Endodermal cell (in vitro differentiated cells): Measurements from ENCODE around the gene GPR162. TPM values are rescaled to one million over a fixed set of nuclear protein-coding genes. Genes with fewer than 3 reads are reported as not detected.
"Not testable (repeated sequence)": the region's sequence is repeated elsewhere in the genome, so short reads cannot be mapped to it uniquely, and the experiment has no call there.

Experiments used
- DNase-seq: peaks from one replicate; pipeline ENCODE4 v3.0.0-alpha.2; 2017
- H3K27ac ChIP-seq: 2 replicates; pipeline ENCODE4 v1.5.1; 2013; ENCODE audit warnings: mild to moderate bottlenecking, low read depth, low read length, moderate library complexity
- H3K27me3 ChIP-seq: 2 replicates; pipeline ENCODE4 v1.6.1; 2013; ENCODE audit warnings: mild to moderate bottlenecking, low read length, moderate library complexity; ENCODE audit not compliant: insufficient read depth, control insufficient read depth, poor library complexity, severe bottlenecking
- H3K36me3 ChIP-seq: 2 replicates; pipeline ENCODE4 v1.7.0; 2013; ENCODE audit warnings: mild to moderate bottlenecking, low read length, moderate library complexity; ENCODE audit not compliant: control insufficient read depth, insufficient read depth
- H3K4me1 ChIP-seq: one replicate; pipeline ENCODE4 v1.7.0; 2013; ENCODE audit warnings: low read length; ENCODE audit not compliant: control insufficient read depth, insufficient read depth
- H3K4me3 ChIP-seq: 2 replicates; pipeline ENCODE4 v1.5.1; 2013; ENCODE audit warnings: mild to moderate bottlenecking, low read length, moderate library complexity
- H3K9ac ChIP-seq: 2 replicates; pipeline ENCODE4 v1.6.1; 2013; ENCODE audit warnings: mild to moderate bottlenecking, low read length, moderate library complexity; ENCODE audit not compliant: poor library complexity, severe bottlenecking; ENCODE audit errors: extremely low read depth
- H3K9me3 ChIP-seq: 2 replicates; pipeline ENCODE4 v1.6.1; 2013; ENCODE audit warnings: mild to moderate bottlenecking, low read length, moderate library complexity; ENCODE audit not compliant: control insufficient read depth
- H3K27ac Mint-ChIP-seq: 2 replicates; pipeline ENCODE4 v1.8.0; 2020; ENCODE audit warnings: mixed read lengths
- H3K27me3 Mint-ChIP-seq: 2 replicates; pipeline ENCODE4 v1.8.0; 2021; ENCODE audit warnings: mild to moderate bottlenecking, mixed read lengths; ENCODE audit not compliant: insufficient read depth
- H3K36me3 Mint-ChIP-seq: 2 replicates; pipeline ENCODE4 v1.8.0; 2020; ENCODE audit warnings: low read depth, mixed read lengths
- H3K4me1 Mint-ChIP-seq: 2 replicates; pipeline ENCODE4 v1.8.0; 2020; ENCODE audit warnings: mixed read lengths
- H3K4me3 Mint-ChIP-seq: 2 replicates; pipeline ENCODE4 v1.8.0; 2020; ENCODE audit warnings: mild to moderate bottlenecking, moderate library complexity, mixed read lengths
- H3K9me3 Mint-ChIP-seq: 2 replicates; pipeline ENCODE4 v1.8.0; 2020; ENCODE audit warnings: mild to moderate bottlenecking, mixed read lengths
- CTCF ChIP-seq: fragments of 200-600 bp; sonication (generic); conservative IDR thresholded peaks from 2 replicates; pipeline ENCODE4 v1.5.0; 2021; ENCODE audit warnings: antibody characterized with exemption, mild to moderate bottlenecking
- WGBS, 2 experiments: methylation state at CpG; one replicate each; pipeline versions ENCODE4 v1.1.5 to v1.1.7; 2013; ENCODE audit warnings: missing lambda C conversion rate in 2 of 2, mixed read lengths in 1 of 2; ENCODE audit not compliant: insufficient coverage in 1 of 2, insufficient read length in 1 of 2; 5-methylcytosine and 5-hydroxymethylcytosine counted together
- total RNA-seq, 2 donors: library from RNA; stranded (reverse); fragmentation: NEBNext Ultra II Directional in 1 of 2; extraction: Animal tissue kit (Norgen Biotek cat#: 25700) in 1 of 2; gene quantifications; 2 replicates in 1 of 2; 3 replicates in 1 of 2; pipeline ENCODE4 v1.2.1, GENCODE V29; 2021

Gene GPR162
- total RNA-seq, 2 donors from 2014 or later = 14.7 to 15.0 TPM

GRCh38 chr12:6868211-6869048 is 46.8 kb downstream of the GPR162 start:
- no peak for TF ChIP-seq CTCF
- H3K9ac ChIP-seq = peak overlapping the region; percentile 77
- Mint-ChIP-seq H3K36me3 (peaks cover 61% of the 10 kb centered on the region), H3K27ac (peak overlapping the region; percentile 93), H3K27me3 (no peaks in the 10 kb centered on the region), H3K9me3 (no peaks in the 10 kb centered on the region), H3K4me1 (peaks cover 57% of the 10 kb centered on the region), H3K4me3 (peak overlapping the region; percentile 95)
- H3K27me3 ChIP-seq = no peaks in the 10 kb centered on the region
- peaks cover 45% of the 10 kb centered on the region for H3K36me3 ChIP-seq
- peak overlapping the region; percentile 47 for H3K27ac ChIP-seq
- peaks cover 8% of the 10 kb centered on the region for H3K4me1 ChIP-seq
- peak; percentile 65 for DNase-seq
- H3K4me3 ChIP-seq = peak overlapping the region; percentile 99
- no peaks in the 10 kb centered on the region for H3K9me3 ChIP-seq
- 8 to 10% methylated on average over 6 to 22 of the region's 22 CpGs for WGBS, 2 experiments

- no peaks in the 10 kb centered on the region for H3K9me3 ChIP-seq
- peak overlapping the region; percentile 77 for H3K9ac ChIP-seq
- H3K9me3 Mint-ChIP-seq = no peaks in the 10 kb centered on the region
- H3K4me3 Mint-ChIP-seq = peak overlapping the region; percentile 95
- H3K27me3 ChIP-seq = no peaks in the 10 kb centered on the region
- H3K4me1 Mint-ChIP-seq = peaks cover 60% of the 10 kb centered on the region
- peaks cover 38% of the 10 kb centered on the region for H3K36me3 ChIP-seq
- H3K27ac Mint-ChIP-seq = peak overlapping the region; percentile 93
- TF ChIP-seq CTCF = peak; percentile 100
- 37 to 47% methylated on average over 6 to 12 of the region's 12 CpGs for WGBS, 2 experiments
- H3K36me3 Mint-ChIP-seq = peaks cover 51% of the 10 kb centered on the region
- no peaks in the 10 kb centered on the region for H3K27me3 Mint-ChIP-seq
- peak overlapping the region; percentile 99 for H3K4me3 ChIP-seq
- H3K27ac ChIP-seq = no peak overlapping the region
- DNase-seq = peak; percentile 99
- peaks cover 8% of the 10 kb centered on the region for H3K4me1 ChIP-seq
These were observed 47.7 kb downstream of the GPR162 start for GRCh38 chr12:6869049-6870021.

- 100% methylated on average over 1 of the region's 4 CpGs for WGBS, 2 experiments
- not testable (repeated sequence) for H3K9me3 ChIP-seq, H3K9ac ChIP-seq, H3K27ac ChIP-seq, H3K27me3 Mint-ChIP-seq, H3K27me3 ChIP-seq, DNase-seq, H3K4me3 ChIP-seq, H3K9me3 Mint-ChIP-seq, H3K4me1 ChIP-seq
- H3K36me3 ChIP-seq = peaks cover 35% of the 10 kb centered on the region
- Mint-ChIP-seq H3K4me1 (peaks cover 63% of the 10 kb centered on the region), H3K4me3 (peak overlapping the region; percentile 97), H3K27ac (peak overlapping the region; percentile 93), H3K36me3 (peaks cover 42% of the 10 kb centered on the region)
These were observed 48.7 kb downstream of the GPR162 start for GRCh38 chr12:6870304-6870703.
